ENCODE measurements around the gene TMEM222.
"Not testable (repeated sequence)": the region's sequence is repeated elsewhere in the genome, so short reads cannot be mapped to it uniquely, and the experiment has no call there.

TMEM222 gene

GRCh38 chr1:27321813-27322568 lies at the start of gene TMEM222:
TMEM222 (plus strand) TSS chr1:27322163; CDS start chr1:27322198, 35 bp downstream.
- Mint-ChIP-seq H3K27ac (peak within 1 kb of the TSS; percentile 96), H3K4me3 (peak within 1 kb of the TSS; percentile 99), H3K27me3 (peaks cover 10% of the 10 kb centered on the region), H3K36me3 (peaks cover 12% of the 10 kb centered on the region), H3K9me3 (no peaks in the 10 kb centered on the region), H3K4me1 (peaks cover 25% of the 10 kb centered on the region)
- peak; percentile 95 to 98 for DNase-seq (ENCODE audit: low spot score in 2 of 2)
- peak; percentile 96 for ATAC-seq (ENCODE audit: low read depth)

GRCh38 chr1:27274204-27274603 lies 47.8 kb upstream of the TMEM222 start:
- Mint-ChIP-seq H3K9me3 (peaks cover 3% of the 10 kb centered on the region), H3K36me3 (peaks cover 29% of the 10 kb centered on the region), H3K27me3 (no peaks in the 10 kb centered on the region), H3K4me3 (no peak overlapping the region), H3K4me1 (peaks cover 7% of the 10 kb centered on the region), H3K27ac (no peak overlapping the region)
- ATAC-seq (ENCODE audit: low read depth) (no peak), DNase-seq (ENCODE audit: low spot score in 2 of 2) (no peak)

GRCh38 chr1:27275696-27276095 lies 46.3 kb upstream of the TMEM222 start:
- Mint-ChIP-seq H3K4me3 (no peak overlapping the region), H3K4me1 (peaks cover 5% of the 10 kb centered on the region), H3K27ac (no peak overlapping the region), H3K36me3 (peaks cover 25% of the 10 kb centered on the region), H3K27me3 (no peaks in the 10 kb centered on the region), H3K9me3 (peaks cover 3% of the 10 kb centered on the region)
- ATAC-seq (ENCODE audit: low read depth) (no peak), DNase-seq (ENCODE audit: low spot score in 2 of 2) (no peak)

- peak; percentile 86 to 88 for DNase-seq (ENCODE audit: low spot score in 2 of 2)
- H3K27ac Mint-ChIP-seq, result peak overlapping the region; percentile 5
- peak; percentile 97 for ATAC-seq (ENCODE audit: low read depth)
- H3K4me3 Mint-ChIP-seq, result no peak overlapping the region
- peaks cover 9% of the 10 kb centered on the region for H3K4me1 Mint-ChIP-seq
- no peaks in the 10 kb centered on the region for H3K9me3 Mint-ChIP-seq
- H3K36me3 Mint-ChIP-seq, result peaks cover 13% of the 10 kb centered on the region
- H3K27me3 Mint-ChIP-seq, result no peaks in the 10 kb centered on the region
Measured at GRCh38 chr1:27284425-27285273, 37.3 kb upstream of the TMEM222 start.

- Mint-ChIP-seq H3K27ac (no peak overlapping the region), H3K9me3 (no peaks in the 10 kb centered on the region), H3K36me3 (peaks cover 13% of the 10 kb centered on the region), H3K4me1 (peaks cover 9% of the 10 kb centered on the region), H3K27me3 (no peaks in the 10 kb centered on the region), H3K4me3 (no peak overlapping the region)
- ATAC-seq (ENCODE audit: low read depth), result no peak
- DNase-seq (ENCODE audit: low spot score in 2 of 2), result no peak
Measured at GRCh38 chr1:27285274-27285660, 36.7 kb upstream of the TMEM222 start.

- not testable (repeated sequence) for ATAC-seq (ENCODE audit: low read depth); H3K9me3 Mint-ChIP-seq; H3K4me3 Mint-ChIP-seq; H3K27me3 Mint-ChIP-seq; DNase-seq (ENCODE audit: low spot score in 2 of 2); H3K27ac Mint-ChIP-seq
- peaks cover 10% of the 10 kb centered on the region for H3K4me1 Mint-ChIP-seq
- peaks cover 19% of the 10 kb centered on the region for H3K36me3 Mint-ChIP-seq
Measured at GRCh38 chr1:27285821-27286220, 36.1 kb upstream of the TMEM222 start.

GRCh38 chr1:27289125-27289524 lies 32.8 kb upstream of the TMEM222 start:
- not testable (repeated sequence) for DNase-seq (ENCODE audit: low spot score in 2 of 2); H3K4me3 Mint-ChIP-seq; ATAC-seq (ENCODE audit: low read depth); H3K27me3 Mint-ChIP-seq; H3K4me1 Mint-ChIP-seq; H3K27ac Mint-ChIP-seq; H3K9me3 Mint-ChIP-seq
- peaks cover 25% of the 10 kb centered on the region for H3K36me3 Mint-ChIP-seq

GRCh38 chr1:27290581-27290980 lies 31.4 kb upstream of the TMEM222 start:
- Mint-ChIP-seq H3K27ac (peak overlapping the region; percentile 61), H3K9me3 (no peaks in the 10 kb centered on the region), H3K36me3 (peaks cover 29% of the 10 kb centered on the region), H3K4me3 (no peak overlapping the region), H3K4me1 (peaks cover 2% of the 10 kb centered on the region), H3K27me3 (no peaks in the 10 kb centered on the region)
- DNase-seq (ENCODE audit: low spot score in 2 of 2) (no peak), ATAC-seq (ENCODE audit: low read depth) (no peak)

- no peak for ATAC-seq (ENCODE audit: low read depth)
- Mint-ChIP-seq H3K9me3 (no peaks in the 10 kb centered on the region), H3K27ac (no peak overlapping the region), H3K36me3 (peaks cover 31% of the 10 kb centered on the region), H3K4me3 (no peak overlapping the region), H3K27me3 (no peaks in the 10 kb centered on the region), H3K4me1 (peaks cover 2% of the 10 kb centered on the region)
- DNase-seq (ENCODE audit: low spot score in 2 of 2), result no peak
Measured at GRCh38 chr1:27292106-27292505, 29.9 kb upstream of the TMEM222 start.

GRCh38 chr1:27293915-27294314 lies 28.0 kb upstream of the TMEM222 start:
- no peak for ATAC-seq (ENCODE audit: low read depth)
- Mint-ChIP-seq H3K27ac (no peak overlapping the region), H3K9me3 (no peaks in the 10 kb centered on the region), H3K27me3 (no peaks in the 10 kb centered on the region), H3K4me1 (peaks cover 2% of the 10 kb centered on the region), H3K4me3 (no peak overlapping the region), H3K36me3 (peaks cover 30% of the 10 kb centered on the region)
- DNase-seq (ENCODE audit: low spot score in 2 of 2), result no peak

- peak; percentile 54 to 73 for DNase-seq (ENCODE audit: low spot score in 2 of 2)
- ATAC-seq (ENCODE audit: low read depth), result peak; percentile 69
- Mint-ChIP-seq H3K4me3 (no peak overlapping the region), H3K4me1 (peaks cover 3% of the 10 kb centered on the region), H3K27me3 (no peaks in the 10 kb centered on the region), H3K27ac (no peak overlapping the region), H3K36me3 (peaks cover 30% of the 10 kb centered on the region), H3K9me3 (no peaks in the 10 kb centered on the region)
Measured at GRCh38 chr1:27296773-27297291, 25.1 kb upstream of the TMEM222 start.

- no peak overlapping the region for H3K27ac Mint-ChIP-seq
- no peak for ATAC-seq (ENCODE audit: low read depth)
- peaks cover 28% of the 10 kb centered on the region for H3K36me3 Mint-ChIP-seq
- H3K4me1 Mint-ChIP-seq, result peaks cover 3% of the 10 kb centered on the region
- no peaks in the 10 kb centered on the region for H3K9me3 Mint-ChIP-seq
- no peak overlapping the region for H3K4me3 Mint-ChIP-seq
- no peaks in the 10 kb centered on the region for H3K27me3 Mint-ChIP-seq
- DNase-seq (ENCODE audit: low spot score in 2 of 2), result no peak
Measured at GRCh38 chr1:27297903-27298302, 24.1 kb upstream of the TMEM222 start.

- H3K4me3 Mint-ChIP-seq, result no peak overlapping the region
- no peaks in the 10 kb centered on the region for H3K9me3 Mint-ChIP-seq
- H3K36me3 Mint-ChIP-seq, result peaks cover 26% of the 10 kb centered on the region
- no peak for DNase-seq (ENCODE audit: low spot score in 2 of 2)
- ATAC-seq (ENCODE audit: low read depth), result no peak
- H3K27me3 Mint-ChIP-seq, result no peaks in the 10 kb centered on the region
- H3K4me1 Mint-ChIP-seq, result peaks cover 3% of the 10 kb centered on the region
- no peak overlapping the region for H3K27ac Mint-ChIP-seq
Measured at GRCh38 chr1:27298632-27299384, 23.2 kb upstream of the TMEM222 start.

All from memory B cell (primary cell).